Ishikawa (cell line): ENCODE results near the gene CALML6.

Experiments
- CEBPB ChIP-seq: IDR thresholded peaks from 2 replicates; pipeline ENCODE4 v1.6.1; 2012
- CREB1 ChIP-seq: IDR thresholded peaks from 2 replicates; pipeline ENCODE4 v1.6.1; 2012; ENCODE audit warnings: low read depth
- EGR1 ChIP-seq: IDR thresholded peaks from 2 replicates; pipeline ENCODE4 v1.6.1; 2012
- EP300 ChIP-seq: IDR thresholded peaks from 2 replicates; pipeline ENCODE4 v1.6.1; 2012; ENCODE audit warnings: borderline replicate concordance
- NFIC ChIP-seq: IDR thresholded peaks from 2 replicates; pipeline ENCODE4 v1.6.1; 2012
- TAF1 ChIP-seq: IDR thresholded peaks from 2 replicates; pipeline ENCODE4 v1.6.1; 2012; ENCODE audit warnings: low read depth, mild to moderate bottlenecking
- TCF12 ChIP-seq: IDR thresholded peaks from 2 replicates; pipeline ENCODE4 v1.6.1; 2012; ENCODE audit warnings: low read depth
- TEAD4 ChIP-seq: IDR thresholded peaks from 2 replicates; pipeline ENCODE4 v1.6.1; 2012
- YY1 ChIP-seq: IDR thresholded peaks from 2 replicates; pipeline ENCODE4 v1.6.1; 2012; ENCODE audit warnings: low read depth
- ZBTB7A ChIP-seq: IDR thresholded peaks from 2 replicates; pipeline ENCODE4 v1.6.1; 2012; ENCODE audit warnings: low read depth
- TF ChIP-seq, protein P1 (sequence below): IDR thresholded peaks from 2 replicates; pipeline ENCODE4 v1.6.1; 2012
- TF ChIP-seq, protein P2 (sequence below): IDR thresholded peaks from 2 replicates; pipeline ENCODE4 v1.6.1; 2012; ENCODE audit warnings: low read depth, mild to moderate bottlenecking
- TF ChIP-seq, protein P3 (sequence below): IDR thresholded peaks from 2 replicates; pipeline ENCODE4 v1.6.1; 2012

Gene CALML6

DNA sequence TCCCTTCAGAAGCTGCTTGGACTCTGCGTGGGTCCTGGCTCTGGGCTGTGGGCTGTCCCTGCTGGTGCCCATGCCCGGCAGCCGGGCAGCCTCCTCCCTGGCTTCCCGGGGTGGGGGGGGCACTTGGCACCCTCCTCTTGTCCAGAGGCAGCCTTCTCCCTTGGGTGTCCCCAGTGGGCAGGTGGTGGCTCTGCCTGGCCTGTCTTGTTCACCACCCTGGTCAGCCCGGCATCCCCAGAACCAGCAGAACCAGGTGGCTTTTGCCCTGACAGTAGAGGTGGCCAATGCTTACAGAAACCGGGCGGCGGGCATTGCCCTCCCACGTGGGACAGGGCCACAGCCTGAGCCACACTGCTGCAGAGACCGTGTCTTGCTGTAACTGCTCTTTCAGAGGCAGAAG is 50.5 kb downstream of the CALML6 start:
- TF ChIP-seq, protein P1, sequence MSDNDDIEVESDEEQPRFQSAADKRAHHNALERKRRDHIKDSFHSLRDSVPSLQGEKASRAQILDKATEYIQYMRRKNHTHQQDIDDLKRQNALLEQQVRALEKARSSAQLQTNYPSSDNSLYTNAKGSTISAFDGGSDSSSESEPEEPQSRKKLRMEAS = no peak
- TF ChIP-seq NFIC (no peak), TCF12 (no peak), TEAD4 (no peak), EGR1 (no peak)
- TF ChIP-seq, protein P2, sequence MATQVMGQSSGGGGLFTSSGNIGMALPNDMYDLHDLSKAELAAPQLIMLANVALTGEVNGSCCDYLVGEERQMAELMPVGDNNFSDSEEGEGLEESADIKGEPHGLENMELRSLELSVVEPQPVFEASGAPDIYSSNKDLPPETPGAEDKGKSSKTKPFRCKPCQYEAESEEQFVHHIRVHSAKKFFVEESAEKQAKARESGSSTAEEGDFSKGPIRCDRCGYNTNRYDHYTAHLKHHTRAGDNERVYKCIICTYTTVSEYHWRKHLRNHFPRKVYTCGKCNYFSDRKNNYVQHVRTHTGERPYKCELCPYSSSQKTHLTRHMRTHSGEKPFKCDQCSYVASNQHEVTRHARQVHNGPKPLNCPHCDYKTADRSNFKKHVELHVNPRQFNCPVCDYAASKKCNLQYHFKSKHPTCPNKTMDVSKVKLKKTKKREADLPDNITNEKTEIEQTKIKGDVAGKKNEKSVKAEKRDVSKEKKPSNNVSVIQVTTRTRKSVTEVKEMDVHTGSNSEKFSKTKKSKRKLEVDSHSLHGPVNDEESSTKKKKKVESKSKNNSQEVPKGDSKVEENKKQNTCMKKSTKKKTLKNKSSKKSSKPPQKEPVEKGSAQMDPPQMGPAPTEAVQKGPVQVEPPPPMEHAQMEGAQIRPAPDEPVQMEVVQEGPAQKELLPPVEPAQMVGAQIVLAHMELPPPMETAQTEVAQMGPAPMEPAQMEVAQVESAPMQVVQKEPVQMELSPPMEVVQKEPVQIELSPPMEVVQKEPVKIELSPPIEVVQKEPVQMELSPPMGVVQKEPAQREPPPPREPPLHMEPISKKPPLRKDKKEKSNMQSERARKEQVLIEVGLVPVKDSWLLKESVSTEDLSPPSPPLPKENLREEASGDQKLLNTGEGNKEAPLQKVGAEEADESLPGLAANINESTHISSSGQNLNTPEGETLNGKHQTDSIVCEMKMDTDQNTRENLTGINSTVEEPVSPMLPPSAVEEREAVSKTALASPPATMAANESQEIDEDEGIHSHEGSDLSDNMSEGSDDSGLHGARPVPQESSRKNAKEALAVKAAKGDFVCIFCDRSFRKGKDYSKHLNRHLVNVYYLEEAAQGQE = no peak

- TF ChIP-seq, protein P2 = no peak
- TF ChIP-seq TAF1 (no peak), NFIC (no peak), EP300 (no peak), CREB1 (no peak), TEAD4 (no peak), TCF12 (no peak), EGR1 (no peak), CEBPB (no peak), YY1 (no peak), ZBTB7A (no peak)
- TF ChIP-seq, protein P1 = no peak
- TF ChIP-seq, protein P3, sequence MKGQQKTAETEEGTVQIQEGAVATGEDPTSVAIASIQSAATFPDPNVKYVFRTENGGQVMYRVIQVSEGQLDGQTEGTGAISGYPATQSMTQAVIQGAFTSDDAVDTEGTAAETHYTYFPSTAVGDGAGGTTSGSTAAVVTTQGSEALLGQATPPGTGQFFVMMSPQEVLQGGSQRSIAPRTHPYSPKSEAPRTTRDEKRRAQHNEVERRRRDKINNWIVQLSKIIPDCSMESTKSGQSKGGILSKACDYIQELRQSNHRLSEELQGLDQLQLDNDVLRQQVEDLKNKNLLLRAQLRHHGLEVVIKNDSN = no peak
Measured at GRCh38 chr1:1966071-1966740, 51.1 kb downstream of the CALML6 start.
